Psoas muscle (tissue), 8 donors: ENCODE data around the gene TRMT6. TPM values are rescaled to one million over a fixed set of nuclear protein-coding genes. Genes with fewer than 3 reads are reported as not detected.

ENCODE experiments used
- ATAC-seq, 4 donors: fragments of 200-7000 bp; cut with Tn5 transposase; one replicate each; pipeline ENCODE4 v1.9.1; 2020; ENCODE audit warnings: moderate library complexity in 3 of 4, mild to moderate bottlenecking in 2 of 4
- DNase-seq, 2 donors: peaks; one replicate each; pipeline ENCODE4 v3.0.0-alpha.2; 2020
- H3K27ac ChIP-seq: fragments of 200-600 bp; one replicate; pipeline ENCODE4 v1.8.0; 2022
- H3K27me3 ChIP-seq, 3 donors: fragments of 200-600 bp in 1 of 3; one replicate each; pipeline versions ENCODE4 v1.6.1 to v1.8.0; 2013 to 2022; ENCODE audit warnings: low read length in 2 of 3, mild to moderate bottlenecking in 2 of 3, moderate library complexity in 1 of 3; ENCODE audit not compliant: insufficient read depth in 3 of 3
- H3K36me3 ChIP-seq, 2 donors: fragments of 200-600 bp in 1 of 2; one replicate each; pipeline versions ENCODE4 v1.6.1 to v1.8.0; 2013 to 2022; ENCODE audit warnings: low read depth in 1 of 2, mild to moderate bottlenecking in 1 of 2, moderate library complexity in 1 of 2; ENCODE audit not compliant: insufficient read depth in 1 of 2
- H3K4me1 ChIP-seq: fragments of 200-600 bp; one replicate; pipeline ENCODE4 v1.8.0; 2022
- H3K4me3 ChIP-seq: fragments of 200-600 bp; one replicate; pipeline ENCODE4 v1.8.0; 2022; ENCODE audit warnings: mild to moderate bottlenecking
- H3K9me3 ChIP-seq: fragments of 200-600 bp; one replicate; pipeline ENCODE4 v1.8.0; 2022
- CTCF ChIP-seq: fragments of 200-600 bp; IDR thresholded peaks from one replicate; pipeline ENCODE4 v1.8.0; 2022; ENCODE audit warnings: antibody characterized with exemption
- WGBS, 3 donors: extraction: QIAGEN DNeasy Blood & Tissue Kit; methylation state at CpG; one replicate each; pipeline versions ENCODE4 v1.1.6 to v1.1.7; 2013; 5-methylcytosine and 5-hydroxymethylcytosine counted together
- intact Hi-C, 2 donors: fragments of 100-400 bp; cut with DNase I; formaldehyde crosslinking; loops; one replicate each; pipeline versions ENCODE4 v1.11.0 to v1.14.2; 2022
- polyA plus RNA-seq, 3 donors: library from polyadenylated mRNA; stranded (reverse); fragments of 200-250 nt; gene quantifications; one replicate each; pipeline ENCODE4 v1.2.3, GENCODE V29; 2013
- total RNA-seq, 4 donors: library from RNA; stranded (reverse); fragmentation: NEBNext Ultra II Directional in 2 of 4; extraction: Animal tissue kit (Norgen Biotek cat#: 25700) in 2 of 4; gene quantifications; one replicate each; pipeline versions ENCODE4 v1.2.1 to v1.2.4, GENCODE V29; 2021 to 2023
- donor health status: healthy with polysubstance abuse.
- donor health status: DM: no; HTN: no; CAD: no; lungs with moderate emphysema.
- donor health status: Bipolar disorder and iron deficiency.
- donor health status: healthy.
- donor health status: DM: yes; HTN: yes; CAD: no.
- donor health status: DM: no; HTN: no; CAD: no.
- donor health status: DM: no; HTN: no; CAD: no.
- donor health status: DM: yes; HTN: yes; CAD: no.

Gene TRMT6
- total and polyA plus RNA-seq, 7 donors = 9.0 to 177 (median 23.3) TPM

- no peak for DNase-seq
- WGBS, 3 donors = 90 to 95% (median 94%) methylated on average over 3 of the region's 3 CpGs
- Histone ChIP-seq H3K27me3 (no peaks in the 10 kb centered on the region), H3K4me3 (no peak overlapping the region), H3K4me1 (no peaks in the 10 kb centered on the region), H3K27ac (no peak overlapping the region), H3K9me3 (no peaks in the 10 kb centered on the region), H3K36me3 (peaks cover 4 to 72% of the 10 kb centered on the region in 2 donors)
- TF ChIP-seq CTCF = no peak
- intact Hi-C loops = no loop called here
- no peak for ATAC-seq
These were observed 40.6 kb upstream of the TRMT6 start for GRCh38 chr20:5990946-5991345.

- no peak overlapping the region for H3K4me3 ChIP-seq
- WGBS, 3 donors = 96 to 100% (median 97%) methylated on average over 1 of the region's 1 CpG
- no peaks in the 10 kb centered on the region for H3K27me3 ChIP-seq
- no peaks in the 10 kb centered on the region for H3K4me1 ChIP-seq
- H3K27ac ChIP-seq = no peak overlapping the region
- intact Hi-C loops = no loop called here
- H3K9me3 ChIP-seq = no peaks in the 10 kb centered on the region
- ATAC-seq (no peak), DNase-seq (no peak)
- peaks cover 4 to 68% of the 10 kb centered on the region in 2 donors for H3K36me3 ChIP-seq
- no peak for TF ChIP-seq CTCF
These were observed 39.2 kb upstream of the TRMT6 start for GRCh38 chr20:5989539-5989938.

- intact Hi-C loops = no loop called here
- no peak for TF ChIP-seq CTCF
- Histone ChIP-seq H3K27me3 (no peaks in the 10 kb centered on the region), H3K36me3 (peaks cover 4 to 81% of the 10 kb centered on the region in 2 donors), H3K27ac (no peak overlapping the region), H3K4me1 (no peaks in the 10 kb centered on the region), H3K4me3 (no peak overlapping the region), H3K9me3 (no peaks in the 10 kb centered on the region)
- ATAC-seq (no peak), DNase-seq (no peak)
- 91 to 98% (median 97%) methylated on average over 2 of the region's 2 CpGs for WGBS, 3 donors
These were observed 37.0 kb upstream of the TRMT6 start for GRCh38 chr20:5987383-5987782.

- DNase-seq = no peak
- Histone ChIP-seq H3K27me3 (no peaks in the 10 kb centered on the region), H3K36me3 (peaks cover 5 to 75% of the 10 kb centered on the region in 2 donors), H3K4me3 (no peak overlapping the region), H3K27ac (no peak overlapping the region), H3K9me3 (no peaks in the 10 kb centered on the region), H3K4me1 (no peaks in the 10 kb centered on the region)
- no peak for ATAC-seq
- 77 to 84% (median 77%) methylated on average over 5 of the region's 5 CpGs for WGBS, 3 donors
- TF ChIP-seq CTCF = no peak
- intact Hi-C loops = no loop called here
These were observed 30.6 kb upstream of the TRMT6 start for GRCh38 chr20:5980720-5981538.
